ENCODE results near the gene IRAK2. TPM values are rescaled to one million over a fixed set of nuclear protein-coding genes. Genes with fewer than 3 reads are reported as not detected.
A peak's percentile ranks its signal among the peaks of the same experiment; 100 is the strongest.

The IRAK2 gene
- total RNA-seq, 2 donors from 2014 or later, result 1.7 to 1.8 TPM

DNA sequence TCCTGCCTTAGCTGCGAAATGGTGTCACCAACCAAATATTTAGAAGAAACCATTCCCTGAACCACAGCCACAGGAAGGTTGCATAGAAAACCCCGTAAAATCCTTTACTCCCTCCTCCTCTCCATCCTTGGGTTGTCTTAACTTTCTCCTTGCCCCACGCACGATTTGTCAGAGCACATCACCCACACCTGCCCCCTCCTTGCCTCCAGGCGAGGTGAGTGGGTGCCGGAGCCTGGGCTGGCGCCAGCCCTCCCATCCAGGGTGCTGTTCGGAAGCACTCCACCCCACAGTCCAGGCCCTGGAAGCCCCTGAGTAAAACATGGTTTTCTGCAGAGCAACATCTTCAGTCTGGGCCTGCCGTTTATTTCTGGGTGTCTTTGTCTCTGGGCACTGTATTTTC, 124.4 kb downstream of the IRAK2 start:
- ATAC-seq (no peak), DNase-seq (no peak)
- intact Hi-C loops (cut with DNase I), result no loop called here

DNA sequence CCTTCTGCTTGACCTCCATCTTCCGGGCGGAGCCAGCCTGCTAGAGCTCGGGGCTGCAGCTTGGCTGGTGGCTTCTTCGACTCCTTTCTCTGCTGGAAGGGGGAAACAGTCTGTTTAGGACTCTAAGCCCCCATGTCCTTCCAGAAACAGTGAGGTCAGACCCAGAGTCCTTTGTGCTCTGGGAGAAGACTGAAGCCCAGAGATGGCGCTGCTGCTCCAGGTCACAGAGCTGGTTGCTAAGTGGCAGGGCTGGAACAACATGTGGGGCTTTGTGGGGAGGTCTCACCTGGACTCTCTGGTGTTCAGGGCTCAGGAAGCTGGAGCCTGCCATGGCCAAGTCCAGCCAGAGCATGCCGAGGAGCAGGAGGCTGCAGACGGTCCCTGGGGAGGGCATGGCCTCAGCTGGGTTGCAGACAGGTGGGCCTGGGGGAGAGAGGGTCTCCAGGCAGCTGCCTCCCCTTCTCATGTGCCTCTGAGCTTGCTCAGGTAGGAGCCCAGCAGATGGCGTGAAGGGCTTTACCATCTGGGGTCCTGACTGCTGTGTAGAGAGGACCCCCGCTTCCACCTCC, 125.2 kb downstream of the IRAK2 start:
- intact Hi-C loops (cut with DNase I), result no loop called here
- ATAC-seq (no peak), DNase-seq (no peak)

DNA sequence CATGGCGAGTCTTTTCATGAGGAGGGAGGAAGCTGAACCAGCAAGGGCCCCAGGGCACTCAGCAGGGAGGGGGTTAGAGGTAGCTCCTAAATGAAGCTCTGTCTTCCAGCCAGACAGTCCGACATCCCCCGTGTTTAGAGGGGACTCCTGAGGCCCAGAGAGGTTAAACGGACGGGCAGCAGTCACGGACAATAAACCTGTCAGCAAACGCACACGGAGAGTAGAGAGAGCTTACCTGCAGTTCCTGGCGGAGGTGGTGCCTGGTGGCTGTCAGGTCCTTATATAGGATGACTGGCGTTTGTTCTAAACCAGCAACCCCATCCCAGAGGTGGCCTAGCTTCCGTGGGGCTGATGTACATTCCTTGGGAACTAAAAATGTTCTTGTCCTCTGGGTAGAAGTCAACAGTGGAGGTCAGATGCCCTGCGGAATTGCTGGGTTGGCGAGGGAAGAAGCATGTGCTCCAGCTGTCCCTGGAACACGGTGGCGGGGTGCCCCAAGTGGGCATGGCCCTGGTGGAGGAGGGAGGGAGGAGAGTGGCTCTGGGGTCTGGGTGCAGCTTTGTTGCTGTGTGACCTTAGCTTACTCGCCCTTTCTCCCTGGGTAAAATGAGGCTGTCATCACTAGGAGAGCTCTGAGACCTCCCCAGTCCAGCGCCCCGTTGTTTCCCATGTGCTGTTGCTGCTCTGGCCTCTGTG, 125.9 kb downstream of the IRAK2 start:
- intact Hi-C loops (cut with DNase I), result no loop called here
- DNase-seq (no peak), ATAC-seq (no peak)

- no peak for ATAC-seq
- intact Hi-C loops (cut with DNase I), result no loop called here
- no peak for DNase-seq
Observed at GRCh38 chr3:10291641-10292040, 126.9 kb downstream of the IRAK2 start.

GRCh38 chr3:10292505-10293419, 128.0 kb downstream of the IRAK2 start, which contains the start of gene GHRL:
TSS of gene GHRL (minus strand) at chr3:10292947. CDS start at chr3:10290180, 2,767 bp downstream.
- DNase-seq (no peak), ATAC-seq (peak in 1 of 2 donors; percentile 22)
- intact Hi-C loops (cut with DNase I), result no loop called here

Other genes starting within 250 kb of the IRAK2 start
- 10 to 100 TPM; 33.2 to 34.6 TPM for gene IL17RC, start 247.8 kb upstream of the IRAK2 start, total RNA-seq
- gene CRELD1, start 231.1 kb upstream of the IRAK2 start, total RNA-seq, result 10 to 100 TPM; 47.4 to 59.8 TPM
- gene PRRT3, start 212.5 kb upstream of the IRAK2 start, total RNA-seq, result 1 to 10 TPM in 1 of 2 donors, under 1 TPM in 1; 0.97 to 1.4 TPM
- gene EMC3, start 178.1 kb upstream of the IRAK2 start, total RNA-seq, result 10 to 100 TPM; 80.0 to 86.7 TPM
- 1 to 10 TPM in 1 of 2 donors, under 1 TPM in 1; 0.71 to 1.8 TPM for gene FANCD2, start 138.5 kb upstream of the IRAK2 start, total RNA-seq
- gene FANCD2OS, start 56.7 kb upstream of the IRAK2 start, total RNA-seq, result not detected
- gene BRK1, start 49.2 kb upstream of the IRAK2 start, total RNA-seq, result 10 to 100 TPM; 84.8 to 95.0 TPM
- 10 to 100 TPM; 15.3 to 16.3 TPM for gene VHL, start 23.1 kb upstream of the IRAK2 start, total RNA-seq
- 10 to 100 TPM; 17.9 to 27.0 TPM for gene TATDN2, start 83.5 kb downstream of the IRAK2 start, total RNA-seq
- under 1 TPM in 1 of 2 donors, not detected in 1; 0.60 TPM for gene GHRL, start 128.0 kb downstream of the IRAK2 start, total RNA-seq
- gene SEC13, start 156.2 kb downstream of the IRAK2 start, total RNA-seq, result 10 to 100 TPM; 61.4 to 88.8 TPM

Data from left cardiac atrium (tissue), 4 donors.